Activated CD8-positive, alpha-beta T cell treated with anti-CD3 and anti-CD28 coated beads for 36 hours (primary cell): ENCODE data around the gene MFAP3. TPM values are rescaled to one million over a fixed set of nuclear protein-coding genes. Genes with fewer than 3 reads are reported as not detected.

Experiments used
- ATAC-seq: fragments of 200-7000 bp; cut with Tn5 transposase; one replicate; pipeline ENCODE4 v1.10.0; 2021; ENCODE audit warnings: mild to moderate bottlenecking, moderate library complexity
- CTCF ChIA-PET: fragments of 350-600 bp; sonication (Branson Sonifier 250); formaldehyde crosslinking; loops from one replicate; lab custom pipeline; 2021; ENCODE audit warnings: antibody characterized with exemption; lab: Charles Lee
- POLR2A ChIA-PET: fragments of 350-600 bp; sonication (Branson Sonifier 250); formaldehyde crosslinking; loops from one replicate; lab custom pipeline; 2021; ENCODE audit warnings: antibody characterized with exemption; lab: Charles Lee
- DNase-seq: peaks from one replicate; pipeline ENCODE4 v3.0.0-alpha.2; 2020
- H3K27ac Mint-ChIP-seq: one replicate; pipeline ENCODE4 v1.8.0; 2021; ENCODE audit warnings: mild to moderate bottlenecking, mixed read lengths
- H3K27me3 Mint-ChIP-seq: one replicate; pipeline ENCODE4 v1.8.0; 2021; ENCODE audit warnings: mixed read lengths
- H3K36me3 Mint-ChIP-seq: one replicate; pipeline ENCODE4 v1.8.0; 2021; ENCODE audit warnings: low read depth, mixed read lengths
- H3K4me1 Mint-ChIP-seq: one replicate; pipeline ENCODE4 v1.8.0; 2021; ENCODE audit warnings: low read depth, mixed read lengths
- H3K4me3 Mint-ChIP-seq: one replicate; pipeline ENCODE4 v1.8.0; 2021; ENCODE audit warnings: mild to moderate bottlenecking, moderate library complexity, mixed read lengths
- H3K9me3 Mint-ChIP-seq: one replicate; pipeline ENCODE4 v1.8.0; 2021; ENCODE audit warnings: mixed read lengths
- intact Hi-C: fragments of 100-400 bp; cut with micrococcal nuclease; formaldehyde crosslinking; loops from one replicate; pipeline ENCODE4 v1.10.0; 2022
- total RNA-seq, 2 experiments: library from RNA; stranded (reverse); gene quantifications; one replicate each; pipeline ENCODE4 v1.2.3, GENCODE V29; 2021
- TF ChIP-seq, protein P1 (sequence below): fragments of 200-600 bp; IDR thresholded peaks from one replicate; pipeline ENCODE4 v1.8.0; 2022; ENCODE audit warnings: antibody characterized with exemption, mild to moderate bottlenecking

The MFAP3 gene
- total RNA-seq, 2 experiments from 2014 or later = 10.0 to 12.1 TPM

DNA sequence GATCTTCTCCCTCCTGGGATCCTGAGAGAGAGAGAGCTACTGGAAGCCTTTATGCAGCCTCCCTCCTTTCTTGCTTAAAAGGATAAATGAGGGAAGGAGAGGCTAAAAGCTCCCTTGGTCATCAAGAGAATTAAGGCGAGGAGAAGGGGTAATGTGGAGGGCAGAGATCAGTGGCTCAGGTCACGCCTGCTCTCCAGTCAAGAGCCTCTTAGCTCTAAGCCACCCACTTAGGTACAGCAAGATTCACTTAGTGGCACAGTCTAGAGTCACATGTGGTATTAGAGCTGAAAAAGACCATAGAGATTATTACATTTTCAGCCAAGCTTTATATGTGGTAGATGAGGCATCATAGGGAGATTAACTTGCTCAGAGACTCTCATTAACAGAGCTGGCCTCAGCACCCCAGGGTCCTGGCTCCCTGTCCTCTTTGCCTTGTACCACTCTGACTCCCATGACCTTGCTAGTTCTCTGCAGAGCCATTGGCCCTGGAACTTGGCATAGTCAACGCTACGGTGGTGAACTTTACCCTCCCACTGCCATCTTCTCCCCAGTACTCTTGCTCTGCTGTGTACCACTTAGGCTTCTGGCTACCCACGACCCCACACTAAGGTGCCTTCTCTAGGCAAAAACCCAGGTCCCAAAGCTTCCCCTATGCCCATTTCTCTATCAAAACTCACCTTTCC, 37.6 kb downstream of the MFAP3 start:
- no peak for ATAC-seq
- ChIA-PET POLR2A (no interaction called here), CTCF (interaction anchor here (1.5 to 6.4 kb wide), 3 partner anchors 18 to 328 kb away, joined by 3 to 161 read pairs (median 31); partner anchors contain the start of gene GALNT10)
- Mint-ChIP-seq H3K27ac (peak overlapping the region; percentile 58), H3K9me3 (no peaks in the 10 kb centered on the region), H3K27me3 (peaks cover 2% of the 10 kb centered on the region), H3K4me3 (no peak overlapping the region), H3K4me1 (peaks cover 17% of the 10 kb centered on the region), H3K36me3 (no peaks in the 10 kb centered on the region)
- TF ChIP-seq, protein P1, sequence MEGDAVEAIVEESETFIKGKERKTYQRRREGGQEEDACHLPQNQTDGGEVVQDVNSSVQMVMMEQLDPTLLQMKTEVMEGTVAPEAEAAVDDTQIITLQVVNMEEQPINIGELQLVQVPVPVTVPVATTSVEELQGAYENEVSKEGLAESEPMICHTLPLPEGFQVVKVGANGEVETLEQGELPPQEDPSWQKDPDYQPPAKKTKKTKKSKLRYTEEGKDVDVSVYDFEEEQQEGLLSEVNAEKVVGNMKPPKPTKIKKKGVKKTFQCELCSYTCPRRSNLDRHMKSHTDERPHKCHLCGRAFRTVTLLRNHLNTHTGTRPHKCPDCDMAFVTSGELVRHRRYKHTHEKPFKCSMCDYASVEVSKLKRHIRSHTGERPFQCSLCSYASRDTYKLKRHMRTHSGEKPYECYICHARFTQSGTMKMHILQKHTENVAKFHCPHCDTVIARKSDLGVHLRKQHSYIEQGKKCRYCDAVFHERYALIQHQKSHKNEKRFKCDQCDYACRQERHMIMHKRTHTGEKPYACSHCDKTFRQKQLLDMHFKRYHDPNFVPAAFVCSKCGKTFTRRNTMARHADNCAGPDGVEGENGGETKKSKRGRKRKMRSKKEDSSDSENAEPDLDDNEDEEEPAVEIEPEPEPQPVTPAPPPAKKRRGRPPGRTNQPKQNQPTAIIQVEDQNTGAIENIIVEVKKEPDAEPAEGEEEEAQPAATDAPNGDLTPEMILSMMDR = no peak
- intact Hi-C loops = no loop called here
- DNase-seq = no peak

DNA sequence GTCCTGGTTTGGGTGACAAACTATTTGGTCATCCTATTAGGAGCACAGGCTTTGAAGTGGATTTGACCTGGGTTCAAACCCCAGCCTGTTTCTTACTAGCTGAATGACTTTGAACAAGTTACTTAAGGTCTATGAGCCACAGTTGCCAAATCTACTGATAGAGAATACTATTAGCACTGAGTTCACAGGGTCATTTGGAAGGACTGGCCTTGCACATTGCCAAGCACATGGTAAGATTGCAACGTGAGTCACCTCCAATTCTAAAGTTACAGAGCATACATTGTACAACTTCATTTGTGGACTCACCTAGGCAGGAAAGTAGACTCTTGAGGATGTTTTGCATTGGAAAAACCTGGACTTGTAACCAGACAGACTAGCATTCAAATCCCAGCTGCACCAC, 38.9 kb downstream of the MFAP3 start:
- DNase-seq (no peak), ATAC-seq (no peak)
- POLR2A ChIA-PET = no interaction called here
- no peaks in the 10 kb centered on the region for H3K9me3 Mint-ChIP-seq
- no peaks in the 10 kb centered on the region for H3K36me3 Mint-ChIP-seq
- intact Hi-C loops = no loop called here
- H3K27ac Mint-ChIP-seq = no peak overlapping the region
- TF ChIP-seq, protein P1 = no peak
- peaks cover 7% of the 10 kb centered on the region for H3K4me1 Mint-ChIP-seq
- no peak overlapping the region for H3K4me3 Mint-ChIP-seq
- CTCF ChIA-PET = interaction anchor here (0.9 to 4.7 kb wide), 3 partner anchors 19 to 327 kb away, joined by 3 to 31 read pairs (median 3); no protein-coding TSS in a partner anchor
- no peaks in the 10 kb centered on the region for H3K27me3 Mint-ChIP-seq

DNA sequence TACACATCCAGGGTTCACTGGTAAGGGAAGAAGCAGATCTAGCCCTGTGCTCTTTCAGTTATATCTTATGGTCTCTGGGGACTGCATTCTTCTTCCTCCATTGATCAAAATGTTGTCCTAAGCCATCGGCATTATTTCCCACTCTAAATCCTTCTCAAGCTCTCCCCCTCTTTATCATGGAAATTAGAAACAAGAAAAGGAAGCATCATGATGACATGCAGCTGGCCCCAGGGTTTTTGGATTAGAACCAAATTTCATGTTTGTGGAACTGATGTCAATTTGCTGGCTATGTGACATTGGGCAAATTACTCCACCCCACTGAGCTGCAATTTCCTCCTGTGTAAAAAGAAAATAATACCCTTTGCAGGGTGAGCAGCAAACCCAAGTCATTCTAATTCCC, 39.5 kb downstream of the MFAP3 start:
- Mint-ChIP-seq H3K27ac (no peak overlapping the region), H3K4me3 (no peak overlapping the region), H3K36me3 (no peaks in the 10 kb centered on the region), H3K27me3 (no peaks in the 10 kb centered on the region), H3K9me3 (no peaks in the 10 kb centered on the region), H3K4me1 (peaks cover 7% of the 10 kb centered on the region)
- DNase-seq (no peak), ATAC-seq (no peak)
- ChIA-PET POLR2A (no interaction called here), CTCF (interaction anchor here (0.8 to 4.7 kb wide), 3 partner anchors 102 to 326 kb away, joined by 3 to 31 read pairs (median 3); no protein-coding TSS in a partner anchor)
- intact Hi-C loops = no loop called here
- TF ChIP-seq, protein P1 = no peak

DNA sequence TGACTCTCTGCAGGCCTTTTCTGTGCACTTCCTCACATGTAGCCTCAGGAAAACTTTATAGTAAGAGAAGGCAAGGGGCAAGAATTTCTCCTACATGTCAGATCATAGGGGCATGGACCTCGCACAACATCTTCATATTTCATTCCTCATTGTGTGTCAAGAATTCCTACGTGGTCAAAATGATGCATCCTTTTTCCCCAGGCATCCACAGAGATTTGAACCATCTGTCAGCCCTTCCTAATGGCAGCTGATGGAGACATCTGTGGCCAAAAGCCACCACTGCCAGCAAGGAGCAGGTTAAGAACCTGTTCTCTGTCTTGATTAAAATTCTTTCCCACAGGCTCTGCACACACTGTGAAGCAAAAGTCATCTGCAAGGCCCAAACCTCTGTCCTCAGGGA, 42.5 kb downstream of the MFAP3 start:
- POLR2A ChIA-PET = no interaction called here
- CTCF ChIA-PET = interaction anchor here (2.9 kb wide), 1 partner anchor 9 kb away, joined by 10 read pairs; no protein-coding TSS in a partner anchor
- ATAC-seq (no peak), DNase-seq (no peak)
- Mint-ChIP-seq H3K4me3 (no peak overlapping the region), H3K36me3 (no peaks in the 10 kb centered on the region), H3K4me1 (peaks cover under 1% of the 10 kb centered on the region), H3K9me3 (no peaks in the 10 kb centered on the region), H3K27ac (no peak overlapping the region), H3K27me3 (no peaks in the 10 kb centered on the region)
- intact Hi-C loops = no loop called here
- TF ChIP-seq, protein P1 = no peak

DNA sequence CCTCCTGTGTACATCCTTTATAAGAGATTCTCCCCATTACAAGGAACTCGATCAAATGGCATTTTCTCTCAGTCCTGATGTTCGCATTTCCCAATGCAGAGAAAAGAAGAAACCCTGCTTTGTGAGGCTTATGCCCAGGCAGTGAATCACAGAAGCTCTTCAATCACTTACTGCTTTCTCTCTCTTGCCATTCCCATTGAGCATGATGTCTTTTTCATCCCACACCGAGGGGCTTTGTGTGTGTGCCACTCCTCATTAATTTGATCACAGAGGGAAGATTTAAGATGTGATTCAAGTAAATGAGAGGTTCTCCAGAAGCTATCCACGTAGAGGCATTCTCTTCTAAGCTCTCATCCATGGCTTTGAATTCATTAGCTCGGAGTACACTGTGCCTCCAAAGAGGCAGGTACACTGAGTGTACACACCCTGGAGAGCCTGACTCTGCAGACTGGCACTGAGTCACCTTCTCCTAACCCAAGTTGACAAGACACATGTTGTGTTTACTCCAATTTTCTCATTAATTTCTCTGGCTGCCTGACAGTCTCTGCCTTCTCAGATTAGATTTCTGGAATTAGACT, 45.4 kb downstream of the MFAP3 start:
- Mint-ChIP-seq H3K27ac (no peak overlapping the region), H3K4me3 (no peak overlapping the region), H3K27me3 (peaks cover 3% of the 10 kb centered on the region), H3K36me3 (no peaks in the 10 kb centered on the region), H3K9me3 (no peaks in the 10 kb centered on the region), H3K4me1 (no peaks in the 10 kb centered on the region)
- TF ChIP-seq, protein P1 = no peak
- DNase-seq = no peak
- POLR2A ChIA-PET = no interaction called here
- ATAC-seq = no peak
- CTCF ChIA-PET = no interaction called here
- intact Hi-C loops = no loop called here
